Cardiac muscle cell (in vitro differentiated cells and primary cell): Measurements from ENCODE around the gene KRTAP3-1. TPM values are rescaled to one million over a fixed set of nuclear protein-coding genes. Genes with fewer than 3 reads are reported as not detected.

Experiments
- DNase-seq, 2 donors: peaks; one replicate each; pipeline versions ENCODE4 v3.0.0 to v3.0.0-alpha.2; 2010 to 2017; ENCODE audit warnings: low read depth in 1 of 2, low spot score in 1 of 2
- H3K27ac ChIP-seq: fragments of 200-600 bp; sonication (generic); 2 replicates; pipeline ENCODE4 v1.5.1; 2016
- H3K27me3 ChIP-seq: fragments of 200-600 bp; sonication (generic); 2 replicates; pipeline ENCODE4 v1.6.0; 2016; ENCODE audit warnings: control low read depth
- H3K36me3 ChIP-seq: fragments of 200-600 bp; sonication (generic); 2 replicates; pipeline ENCODE4 v1.5.1; 2016; ENCODE audit warnings: control low read depth
- H3K4me1 ChIP-seq: fragments of 200-600 bp; sonication (generic); 2 replicates; pipeline ENCODE4 v1.8.1; 2017; ENCODE audit warnings: low read depth, mild to moderate bottlenecking, mixed run types
- H3K4me3 ChIP-seq: fragments of 200-600 bp; sonication (generic); 2 replicates; pipeline ENCODE4 v1.5.1; 2016; ENCODE audit warnings: mild to moderate bottlenecking
- H3K9me3 ChIP-seq: fragments of 200-600 bp; sonication (generic); 2 replicates; pipeline ENCODE4 v1.5.1; 2017; ENCODE audit warnings: low read depth, mild to moderate bottlenecking, control low read depth
- CTCF ChIP-seq: IDR thresholded peaks from 2 replicates; pipeline ENCODE4 v1.5.1; 2012; ENCODE audit warnings: low read depth, mild to moderate bottlenecking, low read length
- polyA plus RNA-seq: library from polyadenylated mRNA; unstranded; fragments of >200 nt; fragmentation: Nextera tagmentation; extraction: Ambion mirVana; gene quantifications from 2 replicates; pipeline ENCODE4 v1.2.1, GENCODE V29; 2016
- total RNA-seq: library from RNA; depleted of rRNA; stranded (reverse); fragments of >200 nt; gene quantifications from 2 replicates; pipeline ENCODE4 v1.2.3, GENCODE V29; 2016

Gene KRTAP3-1
- total and polyA plus RNA-seq, 2 experiments from 2014 or later = not detected

GRCh38 chr17:40974366-40974765, 34.6 kb downstream of the KRTAP3-1 start:
- Histone ChIP-seq H3K9me3 (no peaks in the 10 kb centered on the region), H3K4me3 (no peak overlapping the region), H3K4me1 (no peaks in the 10 kb centered on the region), H3K27me3 (no peaks in the 10 kb centered on the region), H3K36me3 (no peaks in the 10 kb centered on the region), H3K27ac (no peak overlapping the region)
- DNase-seq = no peak
- TF ChIP-seq CTCF = no peak

- Histone ChIP-seq H3K4me3 (no peak overlapping the region), H3K9me3 (no peaks in the 10 kb centered on the region), H3K36me3 (no peaks in the 10 kb centered on the region), H3K27me3 (no peaks in the 10 kb centered on the region), H3K27ac (no peak overlapping the region), H3K4me1 (no peaks in the 10 kb centered on the region)
- TF ChIP-seq CTCF = no peak
- DNase-seq = no peak
These were observed 41.3 kb downstream of the KRTAP3-1 start for GRCh38 chr17:40967582-40967981.

GRCh38 chr17:40966848-40967247, 42.1 kb downstream of the KRTAP3-1 start, which contains the start of gene KRT39:
KRT39 (minus strand) TSS chr17:40966948; CDS start chr17:40966856, 92 bp downstream.
- no peak within 1 kb of the TSS for H3K4me3 ChIP-seq
- no peak within 1 kb of the TSS for H3K27ac ChIP-seq
- TF ChIP-seq CTCF = no peak
- no peaks in the 10 kb centered on the region for H3K36me3 ChIP-seq
- H3K9me3 ChIP-seq = no peaks in the 10 kb centered on the region
- H3K4me1 ChIP-seq = no peaks in the 10 kb centered on the region
- H3K27me3 ChIP-seq = no peaks in the 10 kb centered on the region
- DNase-seq = no peak

GRCh38 chr17:40963838-40964237, 45.1 kb downstream of the KRTAP3-1 start:
- Histone ChIP-seq H3K27me3 (no peaks in the 10 kb centered on the region), H3K9me3 (no peaks in the 10 kb centered on the region), H3K27ac (no peak overlapping the region), H3K4me1 (peaks cover 3% of the 10 kb centered on the region), H3K4me3 (no peak overlapping the region), H3K36me3 (no peaks in the 10 kb centered on the region)
- peak in 1 of 2 donors; percentile 28 for DNase-seq
- TF ChIP-seq CTCF = peak; percentile 71

GRCh38 chr17:40962059-40962561, 46.8 kb downstream of the KRTAP3-1 start:
- no peaks in the 10 kb centered on the region for H3K36me3 ChIP-seq
- H3K4me3 ChIP-seq = no peak overlapping the region
- no peak for TF ChIP-seq CTCF
- peaks cover 3% of the 10 kb centered on the region for H3K4me1 ChIP-seq
- no peaks in the 10 kb centered on the region for H3K9me3 ChIP-seq
- no peak overlapping the region for H3K27ac ChIP-seq
- H3K27me3 ChIP-seq = no peaks in the 10 kb centered on the region
- DNase-seq = no peak
